NCI-H1694 (cell line): ENCODE results near the gene SSR1.
"Not testable (repeated sequence)": the region's sequence is repeated elsewhere in the genome, so short reads cannot be mapped to it uniquely, and the experiment has no call there.

Experiments used
- DNase-seq: peaks from one replicate; lab custom pipeline; 2025; lab: John Stamatoyannopoulos, UW

The SSR1 gene

DNA sequence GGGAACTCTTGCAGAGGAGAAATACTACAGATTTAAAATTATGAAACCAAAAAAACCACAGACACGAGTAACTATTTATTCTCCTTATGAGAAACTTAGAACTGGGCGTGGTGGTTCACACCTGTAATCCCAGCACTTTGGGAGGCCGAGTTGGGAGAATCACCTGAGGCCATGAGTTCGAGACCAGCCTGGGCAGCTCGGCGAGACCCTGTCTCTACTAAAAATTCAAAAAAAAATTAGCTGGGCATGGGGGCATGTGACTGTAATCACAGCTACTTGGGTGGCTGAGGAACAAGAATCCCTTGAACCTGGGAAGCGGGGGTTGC is 36.8 kb downstream of the SSR1 start:
- DNase-seq = no peak

DNA sequence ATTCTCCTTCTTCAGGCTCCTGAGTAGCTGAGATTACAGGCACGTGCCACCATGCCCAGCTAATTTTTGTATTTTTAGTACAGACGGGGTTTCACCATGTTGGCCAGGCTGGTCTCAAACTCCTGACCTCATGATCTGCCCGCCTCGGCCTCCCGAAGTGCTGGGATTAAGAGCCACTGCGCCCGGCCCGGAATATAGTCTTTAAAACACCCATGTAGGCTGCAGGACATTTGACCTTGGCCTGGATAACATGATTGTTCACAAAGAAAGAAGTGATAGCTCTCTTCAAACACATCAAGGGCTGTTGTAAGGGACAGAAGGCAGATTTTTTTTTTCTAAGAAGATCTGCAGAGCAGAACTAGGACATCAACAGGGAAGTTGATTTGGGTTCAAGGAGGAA is 38.5 kb downstream of the SSR1 start:
- DNase-seq = not testable (repeated sequence)

DNA sequence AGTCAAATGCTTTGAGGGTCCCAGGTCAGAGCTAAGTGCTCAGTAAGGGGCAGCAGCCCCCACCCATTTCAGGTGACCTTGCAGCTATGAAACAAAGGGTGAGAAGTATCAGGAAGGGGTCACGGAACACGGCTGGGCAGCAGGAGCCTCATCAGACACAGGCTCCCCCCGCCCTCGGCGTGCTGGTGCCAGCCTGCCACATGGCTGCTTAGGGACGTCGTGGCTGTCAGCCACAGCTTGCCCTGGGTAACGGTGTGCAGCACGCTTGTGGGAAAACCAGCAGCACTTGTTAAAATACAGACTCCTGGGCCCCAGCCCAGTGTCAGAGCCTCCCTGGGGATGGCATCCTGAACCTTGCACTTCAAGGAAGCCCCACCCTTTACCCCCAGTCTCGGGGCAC is 39.3 kb downstream of the SSR1 start:
- DNase-seq = no peak

DNA sequence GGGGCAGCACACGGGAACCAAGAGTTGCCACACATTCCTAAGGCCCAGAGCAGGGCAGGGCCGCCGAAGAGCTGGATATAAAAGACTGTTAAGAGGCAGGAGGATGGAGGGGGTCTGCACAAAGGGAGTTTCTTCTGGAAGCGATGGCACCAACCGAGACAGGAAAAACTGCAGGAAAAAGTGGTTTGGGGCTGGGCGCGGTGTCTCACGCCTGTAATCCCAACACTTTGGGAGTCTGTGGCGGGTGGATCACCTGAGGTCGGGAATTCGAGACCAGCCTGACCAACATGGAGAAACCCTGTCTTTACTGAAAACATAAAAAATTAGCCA is 41.8 kb downstream of the SSR1 start:
- DNase-seq = no peak

DNA sequence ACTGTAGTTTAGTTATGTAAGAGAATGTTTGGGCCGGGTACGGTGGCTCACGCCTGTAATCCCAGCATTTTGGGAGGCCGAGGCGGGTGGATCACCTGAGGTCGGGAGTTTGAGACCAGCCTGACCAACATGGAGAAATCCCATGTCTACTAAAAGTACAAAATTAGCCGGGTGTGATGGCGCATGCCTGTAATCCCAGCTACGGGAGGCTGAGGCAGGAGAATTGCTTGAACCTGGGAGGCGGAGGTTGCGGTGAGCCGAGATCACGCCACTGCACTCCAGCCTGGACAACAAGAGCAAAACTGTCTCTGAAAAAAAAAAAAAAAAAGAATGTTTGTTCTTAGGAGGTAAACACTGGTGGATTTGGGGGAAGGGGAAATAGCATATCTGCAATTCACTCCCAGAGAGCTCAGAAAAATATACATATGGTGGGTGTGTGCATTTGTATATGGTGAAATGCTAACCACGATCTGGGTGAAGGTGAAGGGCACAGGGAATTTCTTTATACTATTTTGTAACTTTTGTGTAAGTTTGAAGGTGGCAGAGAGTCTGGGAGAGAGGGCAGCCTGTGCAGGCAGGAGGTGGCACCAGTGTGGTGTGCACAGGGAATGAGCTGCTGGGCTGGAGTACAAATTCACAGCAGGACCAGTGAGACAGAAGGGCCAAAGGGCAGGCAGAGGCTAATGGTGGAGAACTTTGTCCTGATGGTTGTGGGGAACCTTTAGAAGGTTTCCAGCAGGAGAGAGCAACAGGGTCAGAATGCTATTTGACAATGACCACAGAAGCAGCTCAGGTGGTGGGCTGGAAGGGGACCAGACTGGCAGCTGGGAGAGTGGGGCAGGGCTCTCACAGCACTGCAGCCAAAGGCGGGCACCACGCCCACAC is 42.4 kb downstream of the SSR1 start:
- no peak for DNase-seq

DNA sequence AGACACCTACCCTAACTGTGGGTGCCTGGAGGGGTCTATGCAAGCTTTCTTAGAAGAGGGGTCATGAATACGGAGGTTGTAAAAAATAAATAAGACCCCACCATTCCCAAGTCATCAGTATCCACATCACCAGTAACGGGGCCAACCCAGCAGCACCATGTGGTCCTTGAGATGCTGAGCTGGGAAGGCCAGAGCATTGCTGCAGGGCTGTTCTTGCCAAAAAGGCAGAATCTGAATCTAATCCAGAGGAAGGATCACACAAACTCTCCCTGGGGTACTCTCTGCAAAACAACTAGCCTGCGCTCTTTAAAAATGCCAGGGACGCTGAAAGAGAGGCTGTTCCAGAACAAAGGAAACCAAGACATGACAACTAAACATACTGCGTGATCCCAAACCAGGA is 43.2 kb downstream of the SSR1 start:
- no peak for DNase-seq

DNA sequence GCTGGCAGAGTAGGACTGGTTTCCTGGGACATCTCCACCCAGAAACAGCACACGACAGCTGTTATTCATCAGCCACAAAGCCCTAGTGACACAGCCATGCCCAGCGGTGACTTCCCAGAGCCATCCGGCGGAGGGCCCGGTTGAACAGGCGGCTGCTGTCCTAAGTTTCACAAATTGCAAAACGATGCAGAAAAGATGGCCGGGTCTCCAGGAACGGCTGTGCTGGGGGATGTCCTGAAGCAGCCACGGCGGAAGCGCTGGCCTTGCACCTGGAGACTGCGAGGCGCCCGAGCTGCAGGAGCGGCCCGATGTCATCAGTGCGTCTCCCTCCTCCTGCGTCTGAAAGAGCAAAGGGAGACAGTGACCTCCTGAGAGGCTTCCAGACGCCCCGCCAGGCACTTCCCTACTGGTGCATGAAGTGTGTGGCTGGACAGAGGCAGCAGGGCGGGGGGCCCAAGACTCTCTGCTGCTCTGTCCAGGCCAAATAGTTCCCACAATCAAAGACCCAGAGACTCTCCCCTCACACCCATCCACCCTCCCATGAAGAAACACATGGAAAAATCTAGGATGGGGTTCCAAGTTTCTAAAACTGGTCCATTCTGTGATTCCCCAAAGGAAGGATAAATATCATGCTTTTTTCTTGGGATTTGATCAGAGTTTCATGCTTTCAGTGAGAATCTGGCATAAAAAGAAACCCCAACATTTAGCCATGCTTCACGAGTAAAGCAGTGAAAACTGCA is 44.0 kb downstream of the SSR1 start:
- no peak for DNase-seq

DNA sequence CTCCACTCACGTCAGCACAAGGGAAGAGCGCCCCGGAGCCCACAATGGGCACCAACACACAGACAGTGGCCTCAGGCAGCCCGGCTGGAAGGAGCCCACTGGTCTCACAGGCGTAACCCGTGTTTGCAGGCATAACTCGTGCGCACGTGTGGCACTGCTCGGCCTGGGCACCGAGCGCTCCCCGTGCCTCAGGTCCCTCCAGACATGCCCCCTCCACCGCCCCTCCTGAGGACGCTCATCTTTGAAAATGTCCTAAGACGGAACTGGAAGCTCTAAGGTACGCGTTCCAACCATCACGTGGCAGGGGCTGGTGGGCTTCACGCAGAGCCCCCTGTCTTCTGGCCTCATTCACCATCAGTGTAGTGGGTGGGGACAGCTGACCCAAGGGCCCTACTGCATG is 44.6 kb downstream of the SSR1 start:
- no peak for DNase-seq

DNA sequence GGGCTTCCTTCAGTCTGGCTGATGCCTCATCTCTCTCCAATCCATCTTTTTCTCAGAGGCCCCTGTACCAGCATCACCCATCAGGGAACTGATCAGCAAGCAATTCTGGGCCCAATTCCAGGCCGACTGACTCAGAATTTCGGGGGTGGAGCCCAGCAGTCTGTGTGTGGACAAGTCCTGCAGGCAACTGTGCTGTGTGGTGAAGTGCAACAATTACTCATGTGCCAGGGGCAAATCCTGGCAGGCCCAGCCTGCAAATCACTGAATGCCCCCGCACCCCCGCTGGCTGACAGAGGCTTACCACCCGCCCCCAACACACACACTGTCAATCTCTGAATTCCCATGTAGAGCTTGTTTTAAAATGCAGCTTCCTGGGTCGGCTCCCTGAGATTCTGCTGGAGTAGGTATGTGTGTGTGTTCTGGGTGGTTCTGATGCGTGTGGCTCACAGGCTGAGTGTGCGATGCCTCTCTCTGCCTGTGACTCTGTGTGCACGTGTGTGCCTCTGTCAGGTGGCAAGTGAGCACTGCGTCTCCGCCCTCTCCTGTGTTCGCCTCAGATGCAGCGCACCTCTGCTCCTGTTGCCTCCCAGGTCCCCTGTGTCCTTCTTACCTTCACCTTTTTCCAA is 45.4 kb downstream of the SSR1 start:
- peak; percentile 98 for DNase-seq

DNA sequence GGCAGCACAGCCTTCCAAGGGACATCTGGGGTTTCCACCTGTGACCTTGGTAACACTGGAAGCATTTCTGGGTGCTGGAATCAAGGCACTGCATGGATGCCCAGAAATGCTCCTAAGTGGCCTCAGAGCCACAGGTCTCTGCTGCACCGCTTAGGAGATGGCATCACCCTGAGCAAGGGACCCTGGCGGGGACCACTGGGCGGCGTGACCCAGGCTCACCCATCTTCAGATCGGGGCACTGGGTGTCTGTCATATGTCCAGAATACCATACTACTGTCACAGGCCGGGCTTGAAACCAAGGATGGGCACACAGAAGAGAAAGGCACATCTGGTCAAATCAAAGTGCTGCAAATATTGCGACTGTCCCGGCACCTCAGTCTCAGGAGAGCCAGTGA is 45.9 kb downstream of the SSR1 start:
- DNase-seq = no peak

DNA sequence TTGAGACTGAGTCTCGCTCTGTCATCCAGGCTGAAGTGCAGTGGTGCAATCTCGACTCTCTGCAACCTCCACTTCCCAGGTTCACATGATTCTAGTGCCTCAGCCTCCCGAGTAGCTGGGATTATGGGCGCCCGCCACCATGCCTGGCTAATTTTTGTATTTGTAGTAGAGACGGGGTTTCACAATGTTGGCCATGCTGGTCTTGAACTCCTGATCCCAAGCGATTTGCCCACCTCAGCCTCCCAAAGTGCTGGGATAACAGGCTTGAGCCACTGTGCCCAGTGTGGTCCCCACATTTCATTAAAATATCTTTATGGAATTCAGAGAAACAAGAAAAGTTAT is 47.6 kb downstream of the SSR1 start:
- not testable (repeated sequence) for DNase-seq

DNA sequence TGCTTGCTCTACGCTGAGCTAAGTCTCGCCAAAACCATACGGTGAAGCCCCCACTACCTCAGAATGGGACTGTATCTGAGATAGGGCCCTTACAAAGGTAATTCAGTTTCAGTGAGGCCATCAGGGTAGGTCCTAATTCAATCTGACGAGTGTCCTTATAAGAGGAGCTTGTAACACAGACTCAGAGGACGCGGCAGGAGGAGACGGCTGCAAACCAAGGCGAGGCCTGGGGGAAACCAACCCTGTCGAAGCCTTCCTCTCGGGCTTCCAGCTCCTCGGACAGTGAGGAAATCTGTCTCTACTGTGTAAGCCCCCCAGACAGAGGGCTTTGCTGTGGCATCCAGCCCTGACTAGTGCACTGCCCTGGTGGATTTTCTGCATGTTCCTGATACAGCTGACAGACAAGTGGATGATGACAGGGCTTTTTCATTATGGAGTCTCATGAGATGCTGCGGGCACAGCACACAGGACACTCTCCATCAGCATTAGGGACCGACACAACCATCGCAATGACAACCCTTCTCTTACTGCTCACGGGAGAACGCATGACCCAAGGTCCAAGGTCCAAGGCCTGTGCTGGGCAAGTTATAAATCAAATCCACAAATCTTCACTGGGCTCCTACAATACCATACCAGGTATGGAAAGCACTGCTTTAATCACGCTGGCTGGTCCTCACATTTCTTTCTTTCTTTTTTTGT is 48.2 kb downstream of the SSR1 start:
- DNase-seq = no peak

DNA sequence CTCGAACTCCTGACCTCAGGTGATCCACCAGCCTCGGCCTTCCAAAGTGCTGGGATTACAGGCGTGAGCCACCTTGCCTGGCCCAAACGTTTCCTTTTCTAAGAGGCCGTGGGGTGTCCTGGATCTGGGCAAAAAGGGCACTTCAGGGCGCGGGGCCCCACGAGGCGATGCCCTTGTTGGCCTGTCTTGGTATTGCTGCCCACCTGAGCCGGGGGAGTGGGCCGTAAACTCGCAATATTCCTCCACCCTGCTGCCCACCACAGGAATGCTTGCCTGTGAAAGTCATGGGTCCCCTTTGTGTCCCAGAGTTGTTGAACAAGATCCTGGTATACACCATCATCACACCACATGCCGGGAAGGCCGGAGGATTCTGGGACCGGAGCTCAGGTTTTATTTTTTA is 49.0 kb downstream of the SSR1 start:
- DNase-seq = no peak

DNA sequence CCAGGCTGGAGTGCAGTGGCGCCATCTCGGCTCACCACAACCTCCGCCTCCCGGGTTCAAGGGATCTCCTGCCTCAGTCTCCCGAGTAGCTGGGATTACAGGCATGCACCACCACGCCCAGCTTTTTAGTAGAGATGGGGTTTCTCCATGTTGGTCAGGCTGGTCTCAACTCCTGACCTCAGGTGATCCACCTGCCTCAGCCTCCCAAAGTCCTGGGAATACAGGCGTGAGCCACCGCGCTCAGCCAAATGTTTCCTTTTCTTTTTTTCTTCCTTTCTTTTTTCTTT is 49.5 kb downstream of the SSR1 start:
- DNase-seq = not testable (repeated sequence)

DNA sequence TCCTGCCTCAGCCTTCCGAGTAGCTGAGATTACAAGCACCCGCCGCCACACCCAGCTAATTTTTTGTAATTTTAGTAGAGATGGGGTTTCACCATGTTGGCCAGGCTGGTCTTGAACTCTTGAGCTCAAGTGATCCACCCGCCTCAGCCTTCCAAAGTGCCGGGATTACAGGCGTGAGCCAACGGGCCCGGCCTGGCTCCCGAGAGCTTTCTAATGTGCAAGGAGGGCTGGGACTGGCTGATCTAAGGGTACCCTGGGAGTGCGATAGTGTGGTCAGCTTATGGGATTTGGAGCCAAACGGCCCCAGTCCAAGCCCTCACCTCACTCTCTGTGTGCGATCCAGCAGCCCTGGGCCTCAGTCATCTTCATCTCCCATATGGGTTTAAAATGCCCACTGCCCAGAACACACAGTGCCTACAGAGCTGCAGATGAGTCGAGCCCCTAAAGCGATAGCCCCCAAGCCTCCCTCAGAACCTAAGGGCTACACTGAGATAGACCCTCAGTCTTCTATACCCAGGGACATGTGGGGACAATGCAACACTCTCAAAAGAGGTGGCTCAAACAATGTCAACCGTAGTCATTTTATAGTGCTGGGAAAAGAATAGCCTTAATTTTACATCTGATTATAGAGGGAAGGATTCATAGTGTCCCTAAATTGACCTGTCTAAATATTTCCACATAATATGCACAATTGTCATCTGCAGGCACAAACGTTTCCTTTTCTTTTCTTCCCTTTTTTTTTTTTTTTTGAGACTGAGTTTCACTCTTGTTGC is 50.1 kb downstream of the SSR1 start:
- DNase-seq = no peak

DNA sequence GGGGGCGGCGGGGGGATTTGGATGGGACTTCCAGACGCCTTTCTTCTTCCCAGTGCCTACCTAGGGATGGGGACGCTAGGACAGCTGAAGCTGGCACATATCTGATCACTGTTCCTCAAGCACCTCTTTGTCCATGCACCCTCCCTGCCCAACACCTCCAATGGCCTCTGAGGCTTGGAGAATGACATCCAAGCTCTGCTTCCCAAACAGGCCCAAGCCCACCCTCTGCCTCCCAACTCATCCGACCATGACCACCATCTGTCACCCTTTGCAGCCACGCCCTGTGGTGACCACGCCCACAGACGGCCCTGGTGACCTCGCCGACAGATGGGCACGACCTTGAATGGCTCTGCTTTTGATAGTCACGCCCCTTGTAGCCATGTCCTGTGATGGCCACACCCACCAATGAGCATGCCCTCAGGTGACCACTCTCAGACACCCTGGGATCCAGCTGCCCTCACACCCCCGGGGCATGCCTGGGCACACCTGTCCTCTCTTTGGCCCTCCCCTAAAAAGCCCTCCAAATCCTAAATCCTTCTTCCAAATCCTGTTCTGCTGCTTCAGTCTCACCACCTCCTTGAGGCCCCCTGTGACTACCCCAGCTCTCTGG is 51.0 kb downstream of the SSR1 start:
- DNase-seq = peak; percentile 88

DNA sequence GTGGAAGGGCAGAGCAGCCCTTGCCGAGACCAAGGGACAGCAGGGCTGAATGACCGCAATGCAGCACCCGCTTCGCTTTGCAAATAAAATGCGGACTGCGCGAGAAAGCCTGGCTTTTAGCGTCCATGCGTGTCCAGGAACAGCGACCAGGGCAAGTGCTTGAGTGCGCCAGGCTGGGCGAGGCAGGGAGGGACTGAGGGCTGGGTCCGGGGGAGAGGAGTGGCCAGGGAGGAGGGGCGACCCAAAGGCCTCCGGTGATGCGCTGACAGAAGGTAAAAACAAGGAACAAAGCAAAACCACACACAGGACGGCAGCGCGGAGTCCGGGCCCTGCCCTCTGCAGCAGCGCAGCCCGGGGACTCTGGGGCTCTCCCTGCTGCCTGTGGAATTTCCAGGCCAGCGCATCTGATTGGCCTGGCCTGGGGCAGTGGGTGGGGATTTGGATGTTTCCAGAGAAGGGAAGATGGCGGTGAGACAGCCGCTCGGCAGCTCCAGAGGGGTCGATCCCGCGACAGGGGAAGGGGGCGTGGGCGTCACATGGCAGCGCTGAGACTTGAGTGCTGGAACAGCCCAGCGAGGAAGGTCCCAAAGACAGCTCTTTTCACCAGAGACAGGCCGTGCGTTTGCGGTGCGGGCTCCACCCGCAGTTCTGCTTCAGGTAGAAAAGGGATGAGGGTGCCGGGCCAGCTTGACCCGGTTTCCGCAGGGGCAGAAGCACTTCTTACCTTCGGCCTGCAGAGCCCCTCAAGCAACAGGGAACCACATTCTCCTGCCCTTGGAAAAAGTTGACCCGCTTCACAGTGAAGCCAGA is 51.8 kb downstream of the SSR1 start:
- peak; percentile 96 for DNase-seq

DNA sequence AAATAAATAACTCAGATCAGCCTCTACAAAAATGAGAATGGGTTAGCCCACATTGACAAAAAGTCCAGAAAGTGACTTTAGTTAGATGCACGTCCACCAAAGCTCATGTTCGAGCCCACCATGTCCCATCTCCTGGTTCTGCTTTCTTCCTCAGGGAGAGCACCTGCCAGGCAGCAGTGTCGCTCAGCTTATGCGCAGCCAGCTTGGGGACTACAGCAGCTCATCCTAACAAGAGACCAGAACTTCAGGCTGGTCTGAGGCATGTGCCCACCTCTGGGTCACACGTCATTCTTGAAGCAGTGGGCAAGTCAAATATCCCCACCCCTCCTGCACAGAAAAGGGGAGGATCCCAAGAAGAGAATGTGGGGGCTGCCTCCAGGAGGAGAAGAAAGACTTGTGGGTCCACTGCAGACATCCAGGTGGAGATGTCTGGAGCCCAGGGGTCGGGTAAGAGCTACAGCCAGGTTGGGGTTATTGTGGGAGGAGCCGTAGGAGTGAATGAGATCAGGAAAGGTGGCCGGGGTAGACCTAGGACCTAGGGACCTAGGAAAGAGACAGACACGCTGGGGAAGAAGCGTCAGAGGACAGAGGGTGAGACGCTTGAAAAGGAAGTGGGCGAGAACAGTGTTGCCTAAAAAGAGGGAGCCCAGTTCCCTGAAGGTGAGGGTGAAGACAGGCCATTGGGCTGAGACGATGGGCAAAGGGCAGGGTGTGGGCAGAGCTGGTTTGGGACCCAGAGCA is 52.5 kb downstream of the SSR1 start:
- no peak for DNase-seq

DNA sequence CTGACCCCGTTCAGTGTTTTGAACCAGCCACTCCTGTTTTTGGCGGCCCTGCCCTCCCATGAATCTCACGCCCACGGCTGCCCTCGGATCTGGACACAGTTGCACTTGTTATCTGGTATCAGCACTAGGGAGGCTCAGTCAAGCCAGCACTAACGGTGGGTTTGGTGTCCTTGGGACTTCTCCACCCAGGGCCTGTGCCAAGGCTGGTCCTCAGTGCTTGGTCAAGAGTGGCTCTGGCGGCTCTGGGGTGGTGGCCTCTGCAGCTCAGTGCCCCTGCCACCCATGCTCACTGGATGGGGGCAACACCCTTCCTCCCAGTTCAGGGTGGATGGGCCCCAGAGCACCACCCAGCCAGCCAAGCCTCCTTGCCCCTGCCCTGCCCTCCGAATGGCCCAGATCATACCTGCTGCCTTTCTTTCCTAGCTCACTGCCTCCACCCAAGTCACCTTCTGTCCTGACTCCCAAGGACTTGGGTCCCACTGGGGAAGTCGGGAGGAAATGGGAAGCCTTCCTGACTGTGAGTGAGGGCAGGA is 54.7 kb downstream of the SSR1 start:
- no peak for DNase-seq
